ENCODE measurements around the gene CNOT1.

Gene CNOT1

DNA sequence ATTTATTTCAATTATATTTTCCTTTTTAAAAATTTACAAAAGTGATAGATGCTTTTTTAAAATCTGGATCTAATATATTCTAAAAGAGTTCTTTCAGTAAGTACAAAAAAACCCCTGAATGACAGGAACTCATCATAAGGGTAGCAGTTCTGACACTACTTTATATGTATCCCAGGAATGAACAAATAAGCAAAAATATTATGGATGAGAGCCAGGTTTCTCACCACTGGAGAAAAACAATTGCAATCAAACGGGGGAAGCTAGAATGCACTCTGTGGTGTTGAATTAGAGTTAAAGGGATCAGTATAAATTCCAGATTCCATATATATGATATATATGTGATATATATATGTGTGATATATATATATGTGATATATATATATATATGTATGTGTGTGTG, 152.8 kb downstream of the CNOT1 start:
- no peak for DNase-seq

DNA sequence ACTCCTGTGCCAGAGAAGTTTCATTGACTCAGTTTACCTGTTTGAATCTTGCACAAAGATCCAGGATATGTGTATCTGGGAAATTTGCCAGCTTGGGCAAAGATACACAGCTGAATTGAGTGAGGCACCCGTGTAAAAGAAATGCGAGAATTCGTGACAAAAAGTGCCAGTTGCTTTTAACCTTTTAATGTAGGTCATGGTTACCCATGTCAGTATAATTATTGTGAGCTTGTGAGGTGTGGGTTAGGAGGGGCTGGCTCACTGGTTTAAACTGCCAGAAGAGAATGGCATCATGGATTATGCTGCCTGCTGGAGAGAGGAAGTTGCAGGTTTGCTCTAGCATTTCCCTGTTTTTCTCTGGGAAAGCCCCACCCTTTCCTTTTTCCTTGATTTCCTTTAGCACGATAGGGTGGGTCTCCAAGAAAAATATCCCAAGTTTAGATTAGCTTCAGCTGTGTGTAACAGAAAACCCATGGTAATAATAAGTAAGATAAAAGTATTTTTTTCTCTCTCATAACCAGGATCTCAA, 154.5 kb downstream of the CNOT1 start:
- no peak for DNase-seq

DNA sequence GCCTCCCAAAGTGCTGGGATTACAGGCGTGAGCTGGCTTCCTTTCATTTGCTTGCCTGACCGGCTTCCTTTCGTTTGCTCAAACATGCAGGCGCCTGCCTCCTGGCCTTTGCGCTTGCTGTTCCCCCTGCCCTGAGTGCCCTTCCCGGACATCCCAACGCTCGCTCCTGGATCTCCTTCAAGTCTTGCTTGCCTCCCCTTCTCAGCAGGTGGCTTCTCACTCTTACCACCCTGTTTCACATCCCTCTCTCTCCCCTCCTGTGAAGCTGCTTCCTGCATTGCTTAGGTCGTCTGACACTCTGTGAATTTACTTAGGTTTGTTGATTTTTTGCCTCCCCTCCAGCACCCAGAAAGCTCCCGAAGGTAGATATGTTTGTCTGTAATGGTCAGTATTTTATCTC, 155.3 kb downstream of the CNOT1 start:
- DNase-seq: no peak

DNA sequence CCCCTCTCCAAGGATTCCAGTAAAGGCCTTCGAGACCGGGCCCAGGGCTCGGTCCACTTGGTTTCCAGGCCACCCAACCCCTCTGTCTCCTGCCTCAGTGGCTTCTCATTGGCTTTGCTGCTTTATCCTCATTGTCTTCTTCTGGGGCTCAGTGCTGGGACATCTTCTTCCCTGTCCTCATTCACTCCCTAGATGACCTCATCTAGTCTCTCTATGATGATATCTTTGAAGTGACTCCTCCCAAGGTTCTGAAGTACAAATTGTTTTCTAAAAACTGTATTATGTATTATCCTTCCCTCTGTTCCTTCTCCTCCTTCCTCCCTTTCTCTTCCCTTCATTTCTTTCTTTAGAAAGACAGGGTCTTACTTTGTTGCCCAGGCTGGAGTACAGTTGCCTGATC, 156.8 kb downstream of the CNOT1 start:
- no peak for DNase-seq

DNA sequence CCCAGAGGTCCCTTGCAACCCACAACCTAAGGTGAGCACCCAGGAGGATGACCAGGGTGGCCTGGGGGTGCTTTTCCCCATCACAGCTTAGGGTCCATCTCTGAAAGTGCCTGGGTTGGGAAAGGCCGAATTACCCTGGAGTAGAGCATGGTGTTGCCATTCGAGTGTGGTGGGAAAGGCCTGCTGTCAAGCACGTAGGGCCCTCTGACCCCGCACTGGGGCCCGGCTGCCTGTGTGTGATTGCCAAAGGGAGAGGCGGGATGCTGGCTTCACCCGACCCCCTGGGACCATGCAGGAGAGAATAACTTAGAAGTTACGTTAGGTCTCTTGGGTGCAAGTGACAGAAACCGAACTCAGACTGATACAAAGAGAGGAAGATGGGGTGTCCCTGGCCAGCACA, 157.4 kb downstream of the CNOT1 start:
- DNase-seq: no peak

DNA sequence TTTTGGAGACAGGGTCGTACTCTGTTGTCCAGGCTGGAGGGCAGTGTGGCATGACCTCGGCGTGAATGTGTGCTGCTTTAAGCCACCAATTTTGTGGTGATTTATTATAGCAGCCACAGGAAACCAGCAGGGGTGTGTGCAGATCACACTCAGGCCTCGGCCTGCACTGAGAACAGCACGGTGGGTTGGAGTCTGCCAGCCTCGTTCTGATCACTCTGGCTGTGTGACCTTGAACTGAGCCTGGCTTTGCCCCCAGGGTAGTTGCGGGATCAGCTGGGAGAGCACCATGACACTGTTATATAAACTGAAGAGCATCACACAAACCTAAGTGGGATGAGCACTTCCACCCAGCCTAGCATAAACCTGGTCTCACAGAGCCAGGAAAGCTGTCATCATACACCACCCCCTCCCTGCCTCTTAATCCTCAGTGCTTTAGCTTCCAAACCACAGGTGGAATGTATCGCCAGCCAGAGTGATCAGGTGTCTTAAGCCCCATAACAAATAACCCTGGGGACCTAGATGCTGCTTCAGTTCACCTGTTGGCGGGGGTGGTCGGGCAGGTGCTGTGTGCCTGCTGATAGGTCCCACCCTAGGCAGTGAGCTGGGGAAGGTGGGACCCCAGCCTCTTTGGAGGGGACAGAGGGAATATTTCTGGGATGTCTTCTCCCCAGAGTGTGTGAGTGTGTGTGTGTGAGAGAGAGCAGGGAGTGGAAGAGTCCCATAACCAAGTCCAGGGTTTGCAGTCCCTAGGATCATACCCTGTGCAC, 158.2 kb downstream of the CNOT1 start:
- DNase-seq: no peak

Data from cortex of kidney (tissue), 1 donor.